Measurements from ENCODE around the gene FITM2.

DNA sequence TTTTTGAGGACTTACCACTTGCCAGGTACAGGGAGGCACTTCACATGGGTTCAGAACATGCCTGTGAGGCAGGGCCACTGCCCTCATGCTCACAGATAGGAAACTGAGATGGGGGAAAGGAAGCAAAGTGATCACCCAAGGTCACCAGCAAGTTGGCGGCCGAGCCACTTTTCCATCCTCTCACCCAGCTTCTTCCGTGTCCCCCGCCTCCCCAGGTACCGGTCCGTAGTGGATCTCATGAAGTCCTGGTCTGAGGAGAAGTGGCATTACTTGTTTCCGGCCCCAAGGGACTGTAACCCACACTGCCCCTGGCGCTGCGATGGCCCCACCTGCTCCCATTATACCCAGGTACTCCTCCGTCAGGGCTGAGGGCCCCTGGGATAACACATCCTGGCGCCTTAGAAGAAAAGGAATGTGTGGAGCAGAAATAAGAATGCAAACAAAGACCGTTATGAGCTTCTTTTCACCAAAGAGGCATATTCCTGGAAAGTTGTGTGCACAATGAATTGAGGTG lies 32.2 kb upstream of the FITM2 start:
- TF ChIP-seq POLR2AphosphoS5 (IDR thresholded peaks at IDR 0.05; ENCODE audit: insufficient read depth, low read depth, low read length), result no peak
- no peak for TF ChIP-seq POLR2A (IDR thresholded peaks at IDR 0.05; ENCODE audit: low read depth, low read length)
- no peak for TF ChIP-seq CTCF (IDR thresholded peaks at IDR 0.05; ENCODE audit: extremely low read depth in 1 of 2, insufficient read depth in 1 of 2, low read depth in 1 of 2, low read length in 2 of 2)
- no peak for TF ChIP-seq MYC (IDR thresholded peaks at IDR 0.05; ENCODE audit: low read depth, low read length)
- no peak for TF ChIP-seq EZH2 (IDR thresholded peaks at IDR 0.05; ENCODE audit: borderline replicate concordance, low read depth, low read length, severe bottlenecking)
- TF ChIP-seq JUN (IDR thresholded peaks at IDR 0.05; ENCODE audit: borderline replicate concordance, insufficient read depth, insufficient read length, low read depth), result no peak
- no peak for TF ChIP-seq FOS (IDR thresholded peaks at IDR 0.05; ENCODE audit: borderline replicate concordance, insufficient read depth, low read length)
- no peak for TF ChIP-seq MAX (IDR thresholded peaks at IDR 0.05; ENCODE audit: insufficient read depth, insufficient read length)
